ENCODE data around the gene PRDM16. TPM values are rescaled to one million over a fixed set of nuclear protein-coding genes. Genes with fewer than 3 reads are reported as not detected.

Gene PRDM16
- total and polyA plus RNA-seq, 2 of the 8 experiments (the other 6 are each of a cell fraction or from before 2014, with no cell fraction given), result 0.39 to 0.43 TPM

DNA sequence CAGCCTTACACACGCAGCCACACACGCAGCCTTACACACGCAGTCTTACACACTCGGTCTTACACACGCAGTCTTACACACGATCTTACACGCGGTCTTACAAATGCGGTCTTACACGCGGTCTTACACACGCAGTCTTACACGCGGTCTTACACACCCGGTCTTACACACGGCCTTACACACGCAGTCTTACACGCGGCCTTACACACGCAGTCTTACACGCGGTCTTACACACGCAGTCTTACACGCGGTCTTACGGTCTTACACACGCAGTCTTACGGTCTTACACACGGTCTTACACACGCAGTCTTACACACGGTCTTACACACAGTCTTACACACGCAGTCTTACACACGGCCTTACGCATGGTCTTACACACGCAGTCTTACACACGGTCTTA is 111.9 kb downstream of the PRDM16 start:
- POLR2A ChIA-PET (ENCODE audit: partially characterized antibody), result no interaction called here
- H3K18ac ChIP-seq (ENCODE audit: extremely low read depth, low read length), result no peak overlapping the region
- TF ChIP-seq RNF2 (IDR thresholded peaks at IDR 0.05; ENCODE audit: borderline replicate concordance, low read depth, low read length, missing control alignments, poor library complexity, severe bottlenecking), result no peak
- TF ChIP-seq TEAD4 (IDR thresholded peaks at IDR 0.05; ENCODE audit: low read depth, low read length), result no peak
- no peak for TF ChIP-seq TAF1 (IDR thresholded peaks at IDR 0.05; ENCODE audit: low read depth, low read length)
- TF ChIP-seq, protein P1, sequence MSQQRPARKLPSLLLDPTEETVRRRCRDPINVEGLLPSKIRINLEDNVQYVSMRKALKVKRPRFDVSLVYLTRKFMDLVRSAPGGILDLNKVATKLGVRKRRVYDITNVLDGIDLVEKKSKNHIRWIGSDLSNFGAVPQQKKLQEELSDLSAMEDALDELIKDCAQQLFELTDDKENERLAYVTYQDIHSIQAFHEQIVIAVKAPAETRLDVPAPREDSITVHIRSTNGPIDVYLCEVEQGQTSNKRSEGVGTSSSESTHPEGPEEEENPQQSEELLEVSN (IDR thresholded peaks at IDR 0.05), result no peak
- TF ChIP-seq POU5F1 (IDR thresholded peaks at IDR 0.05; ENCODE audit: low read depth, low read length), result no peak
- no peak for TF ChIP-seq SP1 (IDR thresholded peaks at IDR 0.05; ENCODE audit: low read depth, low read length)
- TF ChIP-seq POLR2A (IDR thresholded peaks at IDR 0.05; ENCODE audit: control extremely low read depth in 1 of 2, low read depth in 2 of 2, low read length in 2 of 2), result no peak
- TF ChIP-seq NRF1 (IDR thresholded peaks at IDR 0.05; ENCODE audit: low read depth, low read length), result no peak
- TF ChIP-seq RBBP5 (IDR thresholded peaks at IDR 0.05; ENCODE audit: borderline replicate concordance, low read depth, low read length), result no peak
- no peak for TF ChIP-seq SP2 (IDR thresholded peaks at IDR 0.05; ENCODE audit: low read length)
- TF ChIP-seq, protein P2, sequence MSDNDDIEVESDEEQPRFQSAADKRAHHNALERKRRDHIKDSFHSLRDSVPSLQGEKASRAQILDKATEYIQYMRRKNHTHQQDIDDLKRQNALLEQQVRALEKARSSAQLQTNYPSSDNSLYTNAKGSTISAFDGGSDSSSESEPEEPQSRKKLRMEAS (IDR thresholded peaks at IDR 0.05), result no peak
- no peak for TF ChIP-seq CTBP2 (IDR thresholded peaks at IDR 0.05; ENCODE audit: borderline replicate concordance, insufficient read depth, insufficient read length, low read length)
- no peak for TF ChIP-seq CBX5 (IDR thresholded peaks at IDR 0.05; ENCODE audit: low read depth, low read length)
- TF ChIP-seq TAF7 (optimal IDR thresholded peaks at IDR 0.05; ENCODE audit: borderline replicate concordance, low read depth, low read length), result no peak

More for the DNA sequence above, 111.9 kb downstream of the PRDM16 start:
- no peak overlapping the region for H3K4me3 ChIP-seq (ENCODE audit: extremely low read depth in 1 of 4, insufficient read depth in 2 of 4, low read depth in 3 of 4, low read length in 4 of 4)
- H3K9me3 ChIP-seq (ENCODE audit: insufficient read depth in 2 of 2, low read depth in 1 of 2, low read length in 1 of 2), result peaks cover 11 to 12% of the 10 kb centered on the region in 2 experiments; a peak in 3 of 4 replicates
- peak overlapping the region; percentile 77; the same call in 1 of the 2 replicates for H2AK5ac ChIP-seq (ENCODE audit: low read depth, low read length)
- FAIRE-seq (no peak), DNase-seq (ENCODE audit: low read depth in 1 of 2, low spot score in 2 of 2) (no peak)
- H4K5ac ChIP-seq (ENCODE audit: insufficient read length, low read depth, low read length), result no peak overlapping the region
- no peak overlapping the region for H3K14ac ChIP-seq (ENCODE audit: insufficient read length)
- H3K4me2 ChIP-seq (ENCODE audit: insufficient read depth in 1 of 2, low read depth in 2 of 2, low read length in 2 of 2), result no peak overlapping the region
- H4K20me1 ChIP-seq (replicated peaks in 1 of 2; ENCODE audit: control insufficient read depth in 1 of 2, insufficient read depth in 2 of 2, low read length in 2 of 2), result peaks cover 0 to 4% of the 10 kb centered on the region in 2 experiments
- no peak overlapping the region for H3K27ac ChIP-seq (ENCODE audit: low read depth, low read length)
- peak overlapping the region; percentile 40; the same call in 1 of the 2 replicates for H2BK5ac ChIP-seq (ENCODE audit: low read depth, low read length)
- H3K23ac ChIP-seq (ENCODE audit: insufficient read length), result no peak overlapping the region
- no peak overlapping the region for H3K4ac ChIP-seq (replicated peaks; ENCODE audit: insufficient read length, low read depth, low read length)
- no peaks in the 10 kb centered on the region for H3K79me1 ChIP-seq (ENCODE audit: low read depth, low read length)
- peaks cover 11% of the 10 kb centered on the region; the same call in 1 of the 2 replicates for H3K23me2 ChIP-seq (ENCODE audit: low read depth, low read length)
- H3K56ac ChIP-seq (replicated peaks; ENCODE audit: insufficient read length, low read depth, low read length), result no peak overlapping the region
- 0 out of 7 replicates have a peak, but pooled peaks cover 0 to 2% (median 0%) of the 10 kb centered on the region in 4 experiments for H3K27me3 ChIP-seq (replicated peaks in 1 of 4; ENCODE audit: control insufficient read depth in 3 of 4, extremely low read depth in 1 of 4, insufficient read depth in 3 of 4, low read length in 3 of 4)
- no peak overlapping the region for H2AFZ ChIP-seq (ENCODE audit: low read length)
- CTCF ChIA-PET (ENCODE audit: partially characterized antibody), result no interaction called here
- H3K36me3 ChIP-seq (ENCODE audit: control insufficient read depth in 2 of 4, insufficient read depth in 4 of 4, low read length in 3 of 4), result no peaks in the 10 kb centered on the region; a peak in 1 of 8 replicates
- no peak overlapping the region for H2BK15ac ChIP-seq (ENCODE audit: low read length)
- H2BK12ac ChIP-seq (ENCODE audit: low read depth, low read length), result no peak overlapping the region
- no peak overlapping the region for H4K8ac ChIP-seq (ENCODE audit: extremely low read depth, insufficient read depth, low read length)
- no peak overlapping the region for H2BK20ac ChIP-seq (ENCODE audit: low read length)
- H2BK120ac ChIP-seq (replicated peaks; ENCODE audit: low read depth, low read length), result no peak overlapping the region
- no peak overlapping the region for H3K9ac ChIP-seq (replicated peaks in 1 of 4; ENCODE audit: extremely low read depth in 1 of 4, low read depth in 3 of 4, low read length in 3 of 4)
- WGBS, 2 experiments (ENCODE audit: extremely low coverage in 1 of 2, insufficient coverage in 1 of 2, insufficient read length in 1 of 2, insufficient replicate concordance in 2 of 2, low coverage in 1 of 2, low lambda C conversion rate in 2 of 2, missing lambda C conversion rate in 1 of 2), result 94% methylated on average over 36 of the region's 36 CpGs; no CpG with 5 or more reads in 1 of the 2 experiments
- no peak overlapping the region for H4K91ac ChIP-seq (replicated peaks; ENCODE audit: insufficient read length, low read length)
- H3K79me2 ChIP-seq (ENCODE audit: control insufficient read depth in 1 of 2, insufficient read depth in 2 of 2, low read length in 2 of 2), result no peaks in the 10 kb centered on the region
- H3K4me1 ChIP-seq (replicated peaks in 1 of 4; ENCODE audit: control insufficient read depth in 3 of 4, insufficient read depth in 4 of 4, low read length in 3 of 4), result no peaks in the 10 kb centered on the region; a peak in 1 of 7 replicates

Data from H1 (cell line).